Erythroblast (primary cell): Measurements from ENCODE around the gene ZC2HC1B.

Source experiments
- DNase-seq, 2 experiments: peaks; one replicate each; lab custom pipeline; 2025; lab: John Stamatoyannopoulos, UW
- GATA1 ChIP-seq: IDR thresholded peaks from 2 replicates; pipeline ENCODE4 v1.6.1; 2011; ENCODE audit warnings: low read depth, mild to moderate bottlenecking, control low read depth, low read length, moderate library complexity
- POLR2A ChIP-seq: IDR thresholded peaks from 2 replicates; pipeline ENCODE4 v1.6.1; 2011; ENCODE audit warnings: mild to moderate bottlenecking, low read length

ZC2HC1B gene

DNA sequence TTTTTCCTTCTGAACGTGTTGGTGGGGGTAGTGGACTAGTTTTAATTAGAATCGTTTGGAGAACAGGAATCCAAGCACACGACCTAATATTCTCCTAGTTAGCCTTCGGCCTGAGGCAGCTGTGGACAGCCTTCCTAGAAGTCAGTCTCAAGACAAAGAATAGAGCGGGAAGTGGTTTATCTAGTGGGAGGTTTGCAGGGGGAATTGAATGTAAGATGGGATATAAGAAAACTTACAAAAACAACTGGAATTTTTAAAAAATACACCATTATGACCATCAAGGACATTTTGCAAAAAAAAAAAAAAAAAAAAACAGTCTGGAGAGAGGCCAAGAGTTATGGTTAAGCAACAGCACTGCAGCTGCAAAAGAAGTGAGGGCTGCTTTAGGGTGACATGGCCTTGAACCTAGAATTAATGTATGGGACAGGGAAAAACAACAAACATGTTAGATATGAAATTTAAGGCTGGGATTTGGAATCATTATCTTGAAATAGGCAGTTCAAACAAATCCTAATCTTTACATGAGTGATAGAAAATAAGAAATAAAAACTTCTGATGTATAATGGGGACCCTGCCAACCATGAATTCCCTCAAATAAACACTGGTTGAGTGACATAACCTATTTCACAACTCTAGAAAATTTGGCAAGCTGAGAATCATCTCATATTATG lies 103.6 kb downstream of the ZC2HC1B start:
- no peak for DNase-seq
- TF ChIP-seq GATA1 (no peak), POLR2A (no peak)

- DNase-seq = peak in 1 of 2 experiments; percentile 23
- no peak for TF ChIP-seq GATA1
- TF ChIP-seq POLR2A = no peak
Measured at GRCh38 chr6:143969077-143969476, 104.8 kb downstream of the ZC2HC1B start.

- no peak for DNase-seq
- TF ChIP-seq GATA1 = no peak
- no peak for TF ChIP-seq POLR2A
Measured at GRCh38 chr6:143970456-143971218, 106.4 kb downstream of the ZC2HC1B start.

DNA sequence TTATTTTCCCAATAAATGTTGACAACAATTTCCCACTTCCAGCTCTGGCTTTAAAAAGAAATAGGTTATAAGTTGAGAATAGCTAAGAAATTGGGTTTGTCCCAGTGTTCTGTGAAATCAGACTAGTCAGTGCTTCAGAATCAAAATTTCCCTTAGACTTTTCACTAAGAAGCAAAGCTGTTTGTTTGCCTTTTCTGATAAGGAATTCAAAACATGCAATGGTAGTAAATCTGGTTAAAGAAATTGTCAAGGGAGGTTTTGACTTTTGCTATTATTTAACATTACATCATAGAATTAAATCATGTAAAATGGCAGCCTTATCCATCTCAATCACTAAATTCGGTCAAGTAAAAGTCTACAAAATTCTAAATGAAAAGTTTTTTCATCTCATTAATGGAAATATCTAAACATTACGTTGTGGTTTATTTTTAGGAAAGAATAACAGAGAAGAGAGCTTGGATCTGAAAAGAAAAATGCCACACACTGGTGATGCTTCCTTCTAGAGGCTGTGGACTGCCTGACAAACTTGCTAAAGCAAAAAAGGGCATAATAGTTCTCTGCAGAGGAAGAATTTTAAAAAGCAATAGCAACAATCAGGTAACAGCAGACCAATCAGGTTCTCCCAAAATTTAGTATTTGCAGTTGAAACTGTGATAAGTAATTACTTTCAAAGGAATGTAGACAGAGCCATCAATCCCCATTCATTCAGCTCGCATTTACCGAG lies 107.4 kb downstream of the ZC2HC1B start:
- TF ChIP-seq GATA1 (no peak), POLR2A (no peak)
- DNase-seq = no peak

GRCh38 chr6:143973097-143973966 lies 109.1 kb downstream of the ZC2HC1B start:
- no peak for TF ChIP-seq GATA1
- TF ChIP-seq POLR2A = no peak

DNA sequence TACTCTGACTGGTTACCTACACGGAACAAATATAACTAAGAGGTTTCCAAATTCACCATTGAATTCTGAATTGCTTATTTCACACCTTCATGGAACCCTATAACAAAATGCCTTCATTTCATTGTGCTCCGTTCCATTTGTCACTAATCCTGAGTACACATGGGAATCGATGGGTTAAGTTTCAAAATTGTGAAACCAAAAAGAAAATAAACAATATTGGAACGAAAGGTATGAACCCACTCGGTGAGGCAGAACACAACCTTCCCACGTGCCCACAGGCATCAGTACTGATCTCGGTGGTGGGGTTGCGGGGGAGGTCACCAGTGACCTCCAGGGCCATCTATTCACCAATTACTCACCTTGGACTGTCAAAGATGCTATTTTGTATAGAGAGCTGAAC lies 109.8 kb downstream of the ZC2HC1B start:
- TF ChIP-seq GATA1 (no peak), POLR2A (no peak)
- DNase-seq = no peak

More at GRCh38 chr6:143973097-143973966, 109.1 kb downstream of the ZC2HC1B start:
- no peak for DNase-seq

- TF ChIP-seq GATA1 (no peak), POLR2A (no peak)
- peak; percentile 23 to 58 for DNase-seq
Measured at GRCh38 chr6:143976806-143977349, 112.6 kb downstream of the ZC2HC1B start.

- TF ChIP-seq GATA1 (no peak), POLR2A (no peak)
- DNase-seq = no peak
Measured at GRCh38 chr6:143980921-143981320, 116.6 kb downstream of the ZC2HC1B start.

DNA sequence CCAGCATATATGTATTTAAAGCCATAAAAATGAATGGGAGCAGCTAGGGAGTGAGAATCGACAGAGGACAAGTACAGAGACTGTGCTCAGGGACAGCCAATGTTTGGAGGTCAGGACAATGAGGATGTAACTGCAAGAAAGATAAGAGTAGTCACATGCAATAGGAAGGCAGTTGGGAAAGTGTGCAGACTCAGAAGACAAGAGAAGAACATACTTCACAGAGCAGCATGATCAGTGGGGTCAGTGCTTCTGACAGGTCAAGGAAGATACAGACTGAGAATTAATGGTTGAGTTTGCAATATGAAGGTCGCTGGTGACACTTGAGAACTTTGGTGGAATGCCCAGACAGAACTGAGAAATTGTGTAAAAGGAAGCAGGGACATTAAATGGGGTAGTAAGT lies 118.7 kb downstream of the ZC2HC1B start:
- DNase-seq = peak in 1 of 2 experiments; percentile 10

GRCh38 chr6:143984666-143985065 lies 120.4 kb downstream of the ZC2HC1B start:
- DNase-seq = no peak
- TF ChIP-seq GATA1 = no peak
- no peak for TF ChIP-seq POLR2A

More for the DNA sequence above, 118.7 kb downstream of the ZC2HC1B start:
- TF ChIP-seq GATA1 (no peak), POLR2A (no peak)

- DNase-seq = no peak
- no peak for TF ChIP-seq POLR2A
- no peak for TF ChIP-seq GATA1
Measured at GRCh38 chr6:143986463-143987065, 122.3 kb downstream of the ZC2HC1B start.
